Skeletal muscle cell (primary cell): Measurements from ENCODE around the gene SH3RF2.
"Not testable (repeated sequence)": the region's sequence is repeated elsewhere in the genome, so short reads cannot be mapped to it uniquely, and the experiment has no call there.

Experiments used
- DNase-seq: peaks from one replicate; pipeline ENCODE4 v3.0.0-alpha.2; 2010; ENCODE audit warnings: low read depth
- H3K4me3 ChIP-seq: 2 replicates; pipeline ENCODE4 v1.5.1; 2011; ENCODE audit warnings: low read depth, mild to moderate bottlenecking, control low read depth, low read length, moderate library complexity

The SH3RF2 gene

GRCh38 chr5:145993538-145993937, 57.2 kb downstream of the SH3RF2 start:
- DNase-seq, H3K4me3 ChIP-seq: not testable (repeated sequence)

GRCh38 chr5:145996135-145996534, 59.8 kb downstream of the SH3RF2 start:
- H3K4me3 ChIP-seq = no peak overlapping the region
- no peak for DNase-seq

GRCh38 chr5:145999208-145999607, 62.8 kb downstream of the SH3RF2 start:
- no peak overlapping the region for H3K4me3 ChIP-seq
- DNase-seq = no peak

GRCh38 chr5:146000072-146000471, 63.7 kb downstream of the SH3RF2 start:
- H3K4me3 ChIP-seq = no peak overlapping the region
- no peak for DNase-seq

- DNase-seq = no peak
- H3K4me3 ChIP-seq = no peak overlapping the region
Observed at GRCh38 chr5:146001544-146002190, 65.3 kb downstream of the SH3RF2 start.

- DNase-seq = no peak
- H3K4me3 ChIP-seq = no peak overlapping the region
Observed at GRCh38 chr5:146002491-146002890, 66.1 kb downstream of the SH3RF2 start.

- DNase-seq = no peak
- no peak overlapping the region for H3K4me3 ChIP-seq
Observed at GRCh38 chr5:146003852-146004251, 67.5 kb downstream of the SH3RF2 start.

GRCh38 chr5:146005264-146005663, 68.9 kb downstream of the SH3RF2 start:
- H3K4me3 ChIP-seq = no peak overlapping the region
- DNase-seq = no peak

- H3K4me3 ChIP-seq = no peak overlapping the region
- no peak for DNase-seq
Observed at GRCh38 chr5:146005723-146006122, 69.3 kb downstream of the SH3RF2 start.

GRCh38 chr5:146006470-146007190, 70.3 kb downstream of the SH3RF2 start:
- DNase-seq = no peak
- no peak overlapping the region for H3K4me3 ChIP-seq

- no peak for DNase-seq
- H3K4me3 ChIP-seq = no peak overlapping the region
Observed at GRCh38 chr5:146007270-146007669, 70.9 kb downstream of the SH3RF2 start.

- no peak for DNase-seq
- H3K4me3 ChIP-seq = no peak overlapping the region
Observed at GRCh38 chr5:146007989-146008388, 71.6 kb downstream of the SH3RF2 start.

- H3K4me3 ChIP-seq = no peak overlapping the region
- DNase-seq = no peak
Observed at GRCh38 chr5:146009020-146009419, 72.6 kb downstream of the SH3RF2 start.

GRCh38 chr5:146010447-146010846, 74.1 kb downstream of the SH3RF2 start:
- H3K4me3 ChIP-seq, DNase-seq: not testable (repeated sequence)

- no peak for DNase-seq
Observed at GRCh38 chr5:146013761-146014160, 77.4 kb downstream of the SH3RF2 start.

GRCh38 chr5:146015001-146015400, 78.6 kb downstream of the SH3RF2 start:
- DNase-seq = no peak
- H3K4me3 ChIP-seq = no peak overlapping the region

More at GRCh38 chr5:146013761-146014160, 77.4 kb downstream of the SH3RF2 start:
- H3K4me3 ChIP-seq = no peak overlapping the region

GRCh38 chr5:146016764-146017484, 80.5 kb downstream of the SH3RF2 start:
- DNase-seq = no peak

GRCh38 chr5:146018514-146019375, 82.4 kb downstream of the SH3RF2 start:
- no peak for DNase-seq
- no peak overlapping the region for H3K4me3 ChIP-seq

More at GRCh38 chr5:146016764-146017484, 80.5 kb downstream of the SH3RF2 start:
- H3K4me3 ChIP-seq = no peak overlapping the region

GRCh38 chr5:146020100-146020499, 83.7 kb downstream of the SH3RF2 start:
- no peak for DNase-seq
- H3K4me3 ChIP-seq = no peak overlapping the region
